Panc1 (cell line): ENCODE results near the gene CNDP1.

Experiments used
- CTCF ChIP-seq: fragments of 450-650 bp; IDR thresholded peaks from 2 replicates; pipeline ENCODE4 v1.5.1; 2017; ENCODE audit warnings: mild to moderate bottlenecking
- POLR2AphosphoS5 ChIP-seq: IDR thresholded peaks from 2 replicates; pipeline ENCODE4 v1.6.1; 2012; ENCODE audit warnings: mild to moderate bottlenecking, low read depth, low read length, moderate library complexity
- SIN3A ChIP-seq: IDR thresholded peaks from 2 replicates; pipeline ENCODE4 v1.6.1; 2012; ENCODE audit warnings: low read depth, mild to moderate bottlenecking, low read length, moderate library complexity, borderline replicate concordance; ENCODE audit not compliant: insufficient read depth
- TCF7L2 ChIP-seq: IDR thresholded peaks from 2 replicates; pipeline ENCODE4 v1.6.1; 2011; ENCODE audit warnings: mild to moderate bottlenecking, low read depth, low read length, inconsistent platforms
- TF ChIP-seq, protein P1 (sequence below), 2 experiments: IDR thresholded peaks; 2 replicates each; pipeline ENCODE4 v1.6.1; 2011 to 2012; ENCODE audit warnings: low read depth in 2 of 2, control low read depth in 1 of 2, low read length in 1 of 2, mild to moderate bottlenecking in 1 of 2, moderate library complexity in 1 of 2; ENCODE audit not compliant: insufficient read depth in 1 of 2

- TF ChIP-seq CTCF (no peak), POLR2AphosphoS5 (no peak), SIN3A (no peak), TCF7L2 (no peak)
- TF ChIP-seq, protein P1, sequence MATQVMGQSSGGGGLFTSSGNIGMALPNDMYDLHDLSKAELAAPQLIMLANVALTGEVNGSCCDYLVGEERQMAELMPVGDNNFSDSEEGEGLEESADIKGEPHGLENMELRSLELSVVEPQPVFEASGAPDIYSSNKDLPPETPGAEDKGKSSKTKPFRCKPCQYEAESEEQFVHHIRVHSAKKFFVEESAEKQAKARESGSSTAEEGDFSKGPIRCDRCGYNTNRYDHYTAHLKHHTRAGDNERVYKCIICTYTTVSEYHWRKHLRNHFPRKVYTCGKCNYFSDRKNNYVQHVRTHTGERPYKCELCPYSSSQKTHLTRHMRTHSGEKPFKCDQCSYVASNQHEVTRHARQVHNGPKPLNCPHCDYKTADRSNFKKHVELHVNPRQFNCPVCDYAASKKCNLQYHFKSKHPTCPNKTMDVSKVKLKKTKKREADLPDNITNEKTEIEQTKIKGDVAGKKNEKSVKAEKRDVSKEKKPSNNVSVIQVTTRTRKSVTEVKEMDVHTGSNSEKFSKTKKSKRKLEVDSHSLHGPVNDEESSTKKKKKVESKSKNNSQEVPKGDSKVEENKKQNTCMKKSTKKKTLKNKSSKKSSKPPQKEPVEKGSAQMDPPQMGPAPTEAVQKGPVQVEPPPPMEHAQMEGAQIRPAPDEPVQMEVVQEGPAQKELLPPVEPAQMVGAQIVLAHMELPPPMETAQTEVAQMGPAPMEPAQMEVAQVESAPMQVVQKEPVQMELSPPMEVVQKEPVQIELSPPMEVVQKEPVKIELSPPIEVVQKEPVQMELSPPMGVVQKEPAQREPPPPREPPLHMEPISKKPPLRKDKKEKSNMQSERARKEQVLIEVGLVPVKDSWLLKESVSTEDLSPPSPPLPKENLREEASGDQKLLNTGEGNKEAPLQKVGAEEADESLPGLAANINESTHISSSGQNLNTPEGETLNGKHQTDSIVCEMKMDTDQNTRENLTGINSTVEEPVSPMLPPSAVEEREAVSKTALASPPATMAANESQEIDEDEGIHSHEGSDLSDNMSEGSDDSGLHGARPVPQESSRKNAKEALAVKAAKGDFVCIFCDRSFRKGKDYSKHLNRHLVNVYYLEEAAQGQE (IDR thresholded peaks at IDR 0.05; ENCODE audit: insufficient read depth in 1 of 2, low read depth in 2 of 2, low read length in 1 of 2): no peak
Measured at GRCh38 chr18:74532511-74533025, 1.7 kb upstream of the CNDP1 start.
